ENCODE measurements around the gene PLAGL2. TPM values are rescaled to one million over a fixed set of nuclear protein-coding genes. Genes with fewer than 3 reads are reported as not detected.
A peak's percentile ranks its signal among the peaks of the same experiment; 100 is the strongest.

PLAGL2 gene
- total and polyA plus RNA-seq, 4 donors, result 1.3 to 7.2 (median 1.6) TPM

DNA sequence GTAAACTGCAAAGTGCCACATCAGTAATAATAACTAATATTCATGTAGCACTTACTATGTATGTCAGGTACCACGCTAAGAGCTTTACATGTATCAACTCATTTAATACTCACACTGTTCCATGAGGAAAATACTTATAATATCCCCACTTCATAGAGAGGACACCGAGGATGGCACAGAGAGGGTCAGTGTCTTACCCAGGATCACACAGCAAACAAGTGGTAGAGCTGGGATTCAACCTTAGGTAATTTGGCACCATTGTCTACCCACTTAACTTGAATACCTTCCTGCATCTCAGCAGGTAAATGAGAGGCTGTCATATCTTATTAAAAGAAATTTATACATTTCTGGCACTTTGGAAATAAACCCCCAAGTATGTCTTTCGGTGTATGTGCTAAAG lies 8.2 kb upstream of the PLAGL2 start:
- over 99% methylated on average over 3 of the region's 3 CpGs for WGBS
- Histone ChIP-seq H3K27me3 (ENCODE audit: control insufficient read depth in 4 of 4, insufficient read depth in 4 of 4, low read length in 3 of 4) (no peaks in the 10 kb centered on the region), H3K4me1 (ENCODE audit: control insufficient read depth in 4 of 4, insufficient read depth in 4 of 4, low read length in 3 of 4) (peaks cover 14 to 60% (median 57%) of the 10 kb centered on the region in 4 donors), H3K4me3 (ENCODE audit: low read depth in 1 of 3, low read length in 3 of 3) (no peak overlapping the region), H3K9ac (ENCODE audit: low read depth in 1 of 2, low read length in 2 of 2) (peak overlapping the region in 1 of 2 donors; percentile 76), H3K9me3 (ENCODE audit: control insufficient read depth in 4 of 4, low read length in 3 of 4) (no peaks in the 10 kb centered on the region), H3K27ac (ENCODE audit: low read depth in 1 of 2, low read length in 2 of 2) (peak overlapping the region; percentile 87 to 90), H3K36me3 (ENCODE audit: control insufficient read depth in 4 of 4, insufficient read depth in 3 of 4, low read depth in 1 of 4, low read length in 3 of 4) (peaks cover 0 to 12% (median 8%) of the 10 kb centered on the region in 4 donors)
- no peak for TF ChIP-seq TAF1 (conservative IDR thresholded peaks at IDR 0.05)
- TF ChIP-seq, protein P1, sequence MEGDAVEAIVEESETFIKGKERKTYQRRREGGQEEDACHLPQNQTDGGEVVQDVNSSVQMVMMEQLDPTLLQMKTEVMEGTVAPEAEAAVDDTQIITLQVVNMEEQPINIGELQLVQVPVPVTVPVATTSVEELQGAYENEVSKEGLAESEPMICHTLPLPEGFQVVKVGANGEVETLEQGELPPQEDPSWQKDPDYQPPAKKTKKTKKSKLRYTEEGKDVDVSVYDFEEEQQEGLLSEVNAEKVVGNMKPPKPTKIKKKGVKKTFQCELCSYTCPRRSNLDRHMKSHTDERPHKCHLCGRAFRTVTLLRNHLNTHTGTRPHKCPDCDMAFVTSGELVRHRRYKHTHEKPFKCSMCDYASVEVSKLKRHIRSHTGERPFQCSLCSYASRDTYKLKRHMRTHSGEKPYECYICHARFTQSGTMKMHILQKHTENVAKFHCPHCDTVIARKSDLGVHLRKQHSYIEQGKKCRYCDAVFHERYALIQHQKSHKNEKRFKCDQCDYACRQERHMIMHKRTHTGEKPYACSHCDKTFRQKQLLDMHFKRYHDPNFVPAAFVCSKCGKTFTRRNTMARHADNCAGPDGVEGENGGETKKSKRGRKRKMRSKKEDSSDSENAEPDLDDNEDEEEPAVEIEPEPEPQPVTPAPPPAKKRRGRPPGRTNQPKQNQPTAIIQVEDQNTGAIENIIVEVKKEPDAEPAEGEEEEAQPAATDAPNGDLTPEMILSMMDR (IDR thresholded peaks at IDR 0.05; ENCODE audit: low read depth, low read length, missing input control), result no peak
- TF ChIP-seq GABPA (IDR thresholded peaks at IDR 0.05 in 1 of 2, conservative IDR thresholded peaks at IDR 0.05 in 1 of 2), result no peak
- no peak for TF ChIP-seq HNF4A (conservative IDR thresholded peaks at IDR 0.05)
- no peak for TF ChIP-seq EGR1 (IDR thresholded peaks at IDR 0.05; ENCODE audit: low read depth in 2 of 2)
- TF ChIP-seq, protein P2, sequence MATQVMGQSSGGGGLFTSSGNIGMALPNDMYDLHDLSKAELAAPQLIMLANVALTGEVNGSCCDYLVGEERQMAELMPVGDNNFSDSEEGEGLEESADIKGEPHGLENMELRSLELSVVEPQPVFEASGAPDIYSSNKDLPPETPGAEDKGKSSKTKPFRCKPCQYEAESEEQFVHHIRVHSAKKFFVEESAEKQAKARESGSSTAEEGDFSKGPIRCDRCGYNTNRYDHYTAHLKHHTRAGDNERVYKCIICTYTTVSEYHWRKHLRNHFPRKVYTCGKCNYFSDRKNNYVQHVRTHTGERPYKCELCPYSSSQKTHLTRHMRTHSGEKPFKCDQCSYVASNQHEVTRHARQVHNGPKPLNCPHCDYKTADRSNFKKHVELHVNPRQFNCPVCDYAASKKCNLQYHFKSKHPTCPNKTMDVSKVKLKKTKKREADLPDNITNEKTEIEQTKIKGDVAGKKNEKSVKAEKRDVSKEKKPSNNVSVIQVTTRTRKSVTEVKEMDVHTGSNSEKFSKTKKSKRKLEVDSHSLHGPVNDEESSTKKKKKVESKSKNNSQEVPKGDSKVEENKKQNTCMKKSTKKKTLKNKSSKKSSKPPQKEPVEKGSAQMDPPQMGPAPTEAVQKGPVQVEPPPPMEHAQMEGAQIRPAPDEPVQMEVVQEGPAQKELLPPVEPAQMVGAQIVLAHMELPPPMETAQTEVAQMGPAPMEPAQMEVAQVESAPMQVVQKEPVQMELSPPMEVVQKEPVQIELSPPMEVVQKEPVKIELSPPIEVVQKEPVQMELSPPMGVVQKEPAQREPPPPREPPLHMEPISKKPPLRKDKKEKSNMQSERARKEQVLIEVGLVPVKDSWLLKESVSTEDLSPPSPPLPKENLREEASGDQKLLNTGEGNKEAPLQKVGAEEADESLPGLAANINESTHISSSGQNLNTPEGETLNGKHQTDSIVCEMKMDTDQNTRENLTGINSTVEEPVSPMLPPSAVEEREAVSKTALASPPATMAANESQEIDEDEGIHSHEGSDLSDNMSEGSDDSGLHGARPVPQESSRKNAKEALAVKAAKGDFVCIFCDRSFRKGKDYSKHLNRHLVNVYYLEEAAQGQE (IDR thresholded peaks at IDR 0.05), result no peak
- TF ChIP-seq, protein P3, sequence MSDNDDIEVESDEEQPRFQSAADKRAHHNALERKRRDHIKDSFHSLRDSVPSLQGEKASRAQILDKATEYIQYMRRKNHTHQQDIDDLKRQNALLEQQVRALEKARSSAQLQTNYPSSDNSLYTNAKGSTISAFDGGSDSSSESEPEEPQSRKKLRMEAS (IDR thresholded peaks at IDR 0.05), result no peak
- TF ChIP-seq SP1 (IDR thresholded peaks at IDR 0.05), result no peak
- TF ChIP-seq, protein P4, sequence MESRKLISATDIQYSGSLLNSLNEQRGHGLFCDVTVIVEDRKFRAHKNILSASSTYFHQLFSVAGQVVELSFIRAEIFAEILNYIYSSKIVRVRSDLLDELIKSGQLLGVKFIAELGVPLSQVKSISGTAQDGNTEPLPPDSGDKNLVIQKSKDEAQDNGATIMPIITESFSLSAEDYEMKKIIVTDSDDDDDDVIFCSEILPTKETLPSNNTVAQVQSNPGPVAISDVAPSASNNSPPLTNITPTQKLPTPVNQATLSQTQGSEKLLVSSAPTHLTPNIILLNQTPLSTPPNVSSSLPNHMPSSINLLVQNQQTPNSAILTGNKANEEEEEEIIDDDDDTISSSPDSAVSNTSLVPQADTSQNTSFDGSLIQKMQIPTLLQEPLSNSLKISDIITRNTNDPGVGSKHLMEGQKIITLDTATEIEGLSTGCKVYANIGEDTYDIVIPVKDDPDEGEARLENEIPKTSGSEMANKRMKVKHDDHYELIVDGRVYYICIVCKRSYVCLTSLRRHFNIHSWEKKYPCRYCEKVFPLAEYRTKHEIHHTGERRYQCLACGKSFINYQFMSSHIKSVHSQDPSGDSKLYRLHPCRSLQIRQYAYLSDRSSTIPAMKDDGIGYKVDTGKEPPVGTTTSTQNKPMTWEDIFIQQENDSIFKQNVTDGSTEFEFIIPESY (IDR thresholded peaks at IDR 0.05), result no peak
- TF ChIP-seq NR2F2 (IDR thresholded peaks at IDR 0.05), result no peak
- TF ChIP-seq, protein P5, sequence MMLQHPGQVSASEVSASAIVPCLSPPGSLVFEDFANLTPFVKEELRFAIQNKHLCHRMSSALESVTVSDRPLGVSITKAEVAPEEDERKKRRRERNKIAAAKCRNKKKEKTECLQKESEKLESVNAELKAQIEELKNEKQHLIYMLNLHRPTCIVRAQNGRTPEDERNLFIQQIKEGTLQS (IDR thresholded peaks at IDR 0.05), result no peak
- no peak for TF ChIP-seq RAD21 (IDR thresholded peaks at IDR 0.05)
- no peak for TF ChIP-seq FOXA1 (IDR thresholded peaks at IDR 0.05)
- TF ChIP-seq HNF4G (IDR thresholded peaks at IDR 0.05), result no peak
- TF ChIP-seq RXRA (IDR thresholded peaks at IDR 0.05), result no peak
- TF ChIP-seq JUND (IDR thresholded peaks at IDR 0.05), result no peak
- no peak for TF ChIP-seq YY1 (IDR thresholded peaks at IDR 0.05)
- no peak for TF ChIP-seq FOXA2 (IDR thresholded peaks at IDR 0.05)
- no peak for DNase-seq (ENCODE audit: low spot score)
